WI38 (cell line): ENCODE results near the gene TMEM18.

Experiments
- H3K4me3 ChIP-seq: 2 replicates; pipeline ENCODE4 v1.5.1; 2011; ENCODE audit warnings: low read depth, mild to moderate bottlenecking, control low read depth, low read length
- CTCF ChIP-seq: IDR thresholded peaks from 2 replicates; pipeline ENCODE4 v1.5.1; 2012; ENCODE audit warnings: low read depth, mild to moderate bottlenecking, control low read depth, low read length

TMEM18 gene

GRCh38 chr2:651951-652373, 25.2 kb downstream of the TMEM18 start:
- no peak for TF ChIP-seq CTCF
- H3K4me3 ChIP-seq = no peak overlapping the region

- H3K4me3 ChIP-seq = no peak overlapping the region
- no peak for TF ChIP-seq CTCF
Observed at GRCh38 chr2:650343-651310, 26.6 kb downstream of the TMEM18 start.

DNA sequence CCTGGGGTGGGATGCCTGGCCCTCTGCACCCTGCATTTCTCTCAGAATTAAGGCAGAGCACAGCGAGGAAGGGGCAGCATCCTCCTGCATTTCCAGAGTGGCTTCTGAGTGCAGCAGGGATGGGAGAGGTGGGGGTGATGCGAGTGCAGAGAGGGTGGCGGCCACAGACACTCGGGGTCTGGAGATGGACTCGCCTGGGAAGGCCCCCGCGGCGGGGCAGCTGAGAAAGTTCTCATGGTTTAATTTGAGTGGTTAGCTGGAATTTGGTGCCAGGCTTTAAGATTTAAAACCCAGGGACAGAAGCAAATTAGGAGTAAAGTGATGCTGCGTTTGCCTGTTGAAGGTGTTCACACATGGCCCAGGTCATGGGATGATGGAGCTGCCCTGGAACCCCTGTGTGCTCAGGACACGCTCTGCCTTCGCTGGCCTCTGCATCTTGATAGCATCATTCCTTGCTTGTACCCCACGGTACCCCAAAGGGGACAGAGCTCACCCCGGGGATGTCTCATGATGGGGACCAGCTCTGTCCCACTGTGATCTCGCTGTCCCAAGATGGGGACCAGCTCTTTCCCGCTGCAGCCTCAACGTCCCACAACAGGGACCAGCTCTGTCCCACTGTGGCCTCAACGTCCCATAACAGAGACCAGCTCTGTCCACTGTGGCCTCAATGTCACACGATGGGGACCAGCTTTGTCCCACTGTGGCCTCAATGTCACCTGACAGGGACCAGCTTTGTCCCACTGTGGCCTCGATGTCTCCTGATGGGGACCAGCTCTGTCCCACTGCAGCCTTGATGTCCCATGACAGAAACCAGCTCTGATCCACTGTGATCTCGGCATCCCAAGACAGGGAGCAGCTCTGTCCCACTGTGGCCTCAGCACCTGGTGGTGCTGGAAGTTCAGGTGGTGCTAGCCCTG, 27.5 kb downstream of the TMEM18 start:
- no peak overlapping the region for H3K4me3 ChIP-seq
- TF ChIP-seq CTCF = no peak

DNA sequence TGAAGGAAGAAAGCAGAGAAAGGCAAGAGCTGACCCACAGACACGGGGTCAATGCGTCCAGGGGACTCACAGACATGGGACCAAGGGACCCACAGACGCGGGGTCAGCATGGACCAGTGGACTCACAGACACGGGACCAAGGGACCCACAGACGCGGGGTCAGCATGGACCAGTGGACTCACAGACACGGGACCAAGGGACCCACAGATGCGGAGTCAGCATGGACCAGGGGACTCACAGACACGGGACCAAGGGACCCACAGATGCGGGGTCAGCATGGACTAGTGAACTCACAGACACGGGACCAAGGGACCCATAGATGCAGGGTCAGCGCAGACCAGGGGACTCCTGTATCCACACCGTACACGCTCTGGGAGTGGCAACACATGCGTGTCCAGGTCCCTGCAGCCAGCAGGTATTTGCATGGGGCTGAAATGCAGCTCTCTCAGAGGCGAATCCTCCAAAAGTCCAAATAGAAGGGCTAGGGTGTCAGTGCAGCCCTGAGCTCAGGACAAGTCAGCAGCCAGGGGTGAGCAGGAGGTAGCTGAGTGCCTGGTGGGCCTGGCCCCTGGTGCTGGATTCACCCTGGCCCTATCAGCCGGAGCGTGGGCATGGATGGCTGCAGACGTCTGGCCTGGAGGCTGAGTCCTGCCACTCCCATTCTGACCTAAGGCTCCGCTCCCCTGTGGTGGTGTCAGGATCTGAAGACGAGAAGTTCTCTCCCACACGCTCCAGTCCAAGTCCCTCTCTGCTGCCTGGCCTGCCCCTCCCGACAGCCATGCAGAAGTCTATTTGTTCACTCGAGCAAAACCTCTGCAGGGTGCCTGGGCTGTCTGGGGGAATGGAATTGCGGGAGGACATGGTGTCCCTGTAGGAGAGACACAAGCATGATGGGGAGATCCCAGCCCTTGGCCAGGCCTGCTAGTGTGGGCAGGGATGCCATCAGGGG, 28.5 kb downstream of the TMEM18 start:
- no peak for TF ChIP-seq CTCF
- H3K4me3 ChIP-seq = no peak overlapping the region

- no peak for TF ChIP-seq CTCF
- H3K4me3 ChIP-seq = no peak overlapping the region
Observed at GRCh38 chr2:647691-648231, 29.4 kb downstream of the TMEM18 start.

DNA sequence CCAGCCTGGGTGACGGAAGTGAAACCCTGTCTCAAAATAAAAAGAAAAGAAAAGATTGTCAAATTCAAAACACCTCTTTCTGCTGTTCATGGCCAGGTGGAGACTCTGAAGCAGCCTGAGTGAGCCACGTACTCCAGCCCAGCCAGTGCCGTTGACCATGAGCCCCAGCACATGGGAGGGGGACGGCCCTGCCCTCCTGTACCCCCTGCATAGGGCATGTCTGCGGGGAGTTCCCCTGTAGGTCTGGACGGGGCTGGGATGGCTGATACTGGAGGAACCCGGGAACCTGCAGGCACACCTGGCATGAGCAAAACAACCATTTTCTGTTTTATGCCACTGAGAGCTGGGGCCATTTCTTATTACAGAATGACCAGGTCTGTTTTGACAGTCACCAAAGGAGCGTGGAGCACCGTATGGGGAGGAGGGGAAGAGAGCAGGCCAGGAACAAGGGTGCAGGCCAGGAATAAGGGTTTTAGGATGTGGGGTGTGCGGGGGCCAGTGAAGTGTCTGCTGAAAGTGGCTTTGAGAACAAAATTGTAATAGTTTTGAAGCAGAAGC, 30.1 kb downstream of the TMEM18 start:
- no peak for TF ChIP-seq CTCF
- H3K4me3 ChIP-seq = no peak overlapping the region
